B cell (primary cell): Measurements from ENCODE around the gene SLC22A15. TPM values are rescaled to one million over a fixed set of nuclear protein-coding genes. Genes with fewer than 3 reads are reported as not detected.

Experiments used
- ATAC-seq: fragments of 200-7000 bp; cut with Tn5 transposase; one replicate; pipeline ENCODE4 v1.10.0; 2021; ENCODE audit warnings: low read depth, mild to moderate bottlenecking, moderate number of reproducible peaks, moderate library complexity
- CTCF ChIA-PET: fragments of 350-600 bp; sonication (Branson Sonifier 250); formaldehyde crosslinking; loops from one replicate; lab custom pipeline; 2021; ENCODE audit warnings: antibody characterized with exemption, inconsistent platforms; lab: Charles Lee
- POLR2A ChIA-PET: fragments of 350-600 bp; sonication (Branson Sonifier 250); formaldehyde crosslinking; loops from one replicate; lab custom pipeline; 2021; ENCODE audit warnings: antibody characterized with exemption; lab: Charles Lee
- DNase-seq: peaks from one replicate; pipeline ENCODE4 v3.0.0; 2013
- H2AFZ ChIP-seq: 2 replicates; pipeline ENCODE4 v1.6.1; 2012; ENCODE audit warnings: mild to moderate bottlenecking, low read depth, low read length; ENCODE audit not compliant: insufficient read depth, poor library complexity, severe bottlenecking
- H3K27ac ChIP-seq, 2 donors: 1 replicate in 1 of 2; 2 replicates in 1 of 2; pipeline ENCODE4 v1.5.1; 2012 to 2013; ENCODE audit warnings: low read length in 2 of 2, mild to moderate bottlenecking in 2 of 2, moderate library complexity in 1 of 2
- H3K27me3 ChIP-seq, 4 experiments: fragments of 200-600 bp in 1 of 4; sonication (generic) in 1 of 4; replicated peaks in 1 of 4; 1 replicate in 2 of 4; 2 replicates in 2 of 4; pipeline versions ENCODE4 v1.6.1 to v1.7.0; 2013 to 2016; ENCODE audit warnings: low read length in 3 of 4, mild to moderate bottlenecking in 2 of 4, mixed read lengths in 1 of 4, moderate library complexity in 1 of 4; ENCODE audit not compliant: insufficient read depth in 4 of 4, control insufficient read depth in 3 of 4; ENCODE audit errors: control extremely low read depth in 1 of 4
- H3K36me3 ChIP-seq, 2 experiments: replicated peaks in 1 of 2; 1 replicate in 1 of 2; 2 replicates in 1 of 2; pipeline versions ENCODE4 v1.6.1 to v1.7.1; 2013; ENCODE audit warnings: low read length in 1 of 2; ENCODE audit not compliant: insufficient read depth in 2 of 2, control insufficient read depth in 1 of 2; ENCODE audit errors: control extremely low read depth in 1 of 2, extremely low read depth in 1 of 2
- H3K4me1 ChIP-seq, 2 donors: fragments of 200-600 bp in 1 of 2; sonication (generic) in 1 of 2; 1 replicate in 1 of 2; 2 replicates in 1 of 2; pipeline versions ENCODE4 v1.5.1 to v1.6.1; 2013 to 2017; ENCODE audit warnings: low read length in 2 of 2; ENCODE audit not compliant: control insufficient read depth in 2 of 2, insufficient read depth in 2 of 2
- H3K4me2 ChIP-seq: replicated peaks from 2 replicates; pipeline ENCODE3; 2012; ENCODE audit warnings: mild to moderate bottlenecking, low read depth, low read length; ENCODE audit not compliant: poor library complexity, severe bottlenecking
- H3K4me3 ChIP-seq, 5 experiments: fragments of 200-600 bp in 1 of 5; sonication (generic) in 1 of 5; 1 replicate in 3 of 5; 2 replicates in 2 of 5; pipeline versions ENCODE4 v1.5.1 to v1.7.0; 2011 to 2016; ENCODE audit warnings: low read length in 4 of 5, mild to moderate bottlenecking in 4 of 5, low read depth in 2 of 5, control low read depth in 1 of 5, moderate library complexity in 1 of 5; ENCODE audit not compliant: insufficient read depth in 1 of 5; ENCODE audit errors: control extremely low read depth in 1 of 5, extremely low read depth in 1 of 5
- H3K79me2 ChIP-seq: fragments of 200-600 bp; sonication (generic); one replicate; pipeline ENCODE4 v1.6.0; 2016; ENCODE audit warnings: low read length; ENCODE audit not compliant: control insufficient read depth, insufficient read depth
- H3K9ac ChIP-seq: fragments of 200-600 bp; sonication (generic); 2 replicates; pipeline ENCODE4 v1.6.1; 2017; ENCODE audit warnings: mild to moderate bottlenecking, low read length, moderate library complexity
- H3K9me3 ChIP-seq, 3 donors: one replicate each; pipeline versions ENCODE4 v1.6.1 to v1.7.1; 2013; ENCODE audit warnings: low read length in 2 of 3; ENCODE audit not compliant: control insufficient read depth in 2 of 3, insufficient read depth in 1 of 3; ENCODE audit errors: control extremely low read depth in 1 of 3
- H4K20me1 ChIP-seq: 2 replicates; pipeline ENCODE4 v1.6.0; 2012; ENCODE audit warnings: mild to moderate bottlenecking, low read length; ENCODE audit not compliant: insufficient read depth, control insufficient read depth, poor library complexity, severe bottlenecking
- H3K27ac Mint-ChIP-seq: one replicate; pipeline ENCODE4 v1.8.0; 2021; ENCODE audit warnings: mixed read lengths
- H3K27me3 Mint-ChIP-seq: one replicate; pipeline ENCODE4 v1.8.0; 2021; ENCODE audit warnings: mixed read lengths
- H3K4me1 Mint-ChIP-seq: one replicate; pipeline ENCODE4 v1.8.0; 2021; ENCODE audit warnings: mixed read lengths
- H3K4me3 Mint-ChIP-seq: one replicate; pipeline ENCODE4 v1.8.0; 2021; ENCODE audit warnings: mixed read lengths
- H3K9me3 Mint-ChIP-seq: one replicate; pipeline ENCODE4 v1.8.0; 2022; ENCODE audit warnings: mixed read lengths; ENCODE audit not compliant: insufficient read depth
- CTCF ChIP-seq: fragments of 200-600 bp; IDR thresholded peaks from one replicate; pipeline ENCODE4 v1.8.0; 2022; ENCODE audit warnings: antibody characterized with exemption, mild to moderate bottlenecking
- EZH2 ChIP-seq: IDR thresholded peaks from 2 replicates; pipeline ENCODE4 v1.6.1; 2012; ENCODE audit warnings: borderline replicate concordance, low read depth, mild to moderate bottlenecking, moderate library complexity, low read length; ENCODE audit not compliant: insufficient read depth, poor library complexity, severe bottlenecking
- WGBS: methylation state at CpG from one replicate; pipeline ENCODE4 v1.1.5; 2013; ENCODE audit warnings: missing lambda C conversion rate; ENCODE audit not compliant: insufficient coverage; 5-methylcytosine and 5-hydroxymethylcytosine counted together
- intact Hi-C: fragments of 100-400 bp; cut with micrococcal nuclease; formaldehyde crosslinking; loops from one replicate; pipeline ENCODE4 v1.10.0; 2022
- polyA plus RNA-seq: library from polyadenylated mRNA; depleted of rRNA; stranded (reverse); fragments of >200 nt; gene quantifications from 2 replicates; pipeline ENCODE4 v1.2.3, GENCODE V29; 2012
- total RNA-seq, 2 donors: library from RNA; stranded (reverse); fragments of 120-200 nt in 1 of 2; gene quantifications; 1 replicate in 1 of 2; 2 replicates in 1 of 2; pipeline versions ENCODE4 v1.2.3 to v1.2.4, GENCODE V29; 2013 to 2022

Gene SLC22A15
- total and polyA plus RNA-seq, 2 donors (not counting 1 experiment from before 2014, with no cell fraction given), result 3.9 to 7.5 TPM

DNA sequence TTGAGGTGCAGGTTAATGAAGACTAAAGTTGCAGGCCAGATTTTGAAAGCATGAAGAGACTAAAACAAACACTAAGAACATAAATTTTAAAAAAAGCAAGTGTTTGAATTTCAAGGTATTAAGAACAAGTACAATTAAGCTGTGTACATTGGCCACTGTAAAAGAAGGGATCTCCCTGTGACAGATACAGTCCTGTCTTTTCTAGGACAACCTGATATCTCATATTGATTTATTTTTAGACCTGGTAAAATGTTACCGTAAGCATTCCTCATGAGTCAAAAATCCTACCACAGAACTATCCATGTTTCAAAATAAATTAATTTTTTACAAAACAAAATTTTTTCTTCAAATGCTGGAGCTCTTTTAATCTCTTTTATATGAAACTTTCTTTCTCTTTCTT is 39.4 kb downstream of the SLC22A15 start:
- WGBS, result no CpG with 5 or more reads among the region's 1 CpG
- Histone ChIP-seq H3K4me1 (no peaks in the 10 kb centered on the region), H3K4me3 (no peak overlapping the region), H3K9me3 (no peaks in the 10 kb centered on the region), H3K27me3 (no peaks in the 10 kb centered on the region), H2AFZ (no peak overlapping the region), H3K36me3 (no peaks in the 10 kb centered on the region), H3K79me2 (no peaks in the 10 kb centered on the region), H4K20me1 (no peaks in the 10 kb centered on the region), H3K4me2 (no peak overlapping the region), H3K9ac (no peak overlapping the region), H3K27ac (no peak overlapping the region)
- DNase-seq (no peak), ATAC-seq (no peak)
- CTCF ChIA-PET, result no interaction called here
- Mint-ChIP-seq H3K4me3 (no peak overlapping the region), H3K27ac (no peak overlapping the region), H3K9me3 (no peaks in the 10 kb centered on the region), H3K4me1 (peaks cover 2% of the 10 kb centered on the region), H3K27me3 (no peaks in the 10 kb centered on the region)
- POLR2A ChIA-PET, result no interaction called here
- TF ChIP-seq CTCF (no peak), EZH2 (no peak)
- intact Hi-C loops, result no loop called here

DNA sequence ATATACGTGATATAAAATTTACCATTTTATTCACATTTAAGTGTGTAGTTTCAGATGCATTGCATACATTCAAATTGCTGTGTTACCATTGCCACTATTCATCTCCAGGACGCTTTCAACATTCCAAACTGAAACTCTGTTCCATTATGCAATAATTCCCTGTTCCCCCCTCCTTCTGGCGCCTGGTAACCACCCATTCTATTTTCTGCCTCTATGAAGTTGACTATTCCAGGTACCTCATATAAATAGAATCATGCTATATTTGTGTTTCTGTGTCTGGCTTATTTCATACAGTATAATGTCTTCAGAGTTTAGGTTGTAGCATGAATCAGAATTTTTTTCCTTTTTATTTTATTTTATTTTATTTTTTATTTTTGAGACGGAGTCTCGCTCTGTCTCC is 41.7 kb downstream of the SLC22A15 start:
- intact Hi-C loops, result no loop called here
- no peaks in the 10 kb centered on the region for H3K79me2 ChIP-seq

More for the DNA sequence above, 41.7 kb downstream of the SLC22A15 start:
- H3K9me3 ChIP-seq, result no peaks in the 10 kb centered on the region
- Mint-ChIP-seq H3K4me3 (no peak overlapping the region), H3K4me1 (peaks cover 2% of the 10 kb centered on the region), H3K27ac (no peak overlapping the region), H3K9me3 (no peaks in the 10 kb centered on the region), H3K27me3 (no peaks in the 10 kb centered on the region)
- WGBS, result 50% methylated on average over 1 of the region's 5 CpGs
- no peaks in the 10 kb centered on the region for H3K4me1 ChIP-seq
- ChIA-PET POLR2A (no interaction called here), CTCF (no interaction called here)
- no peaks in the 10 kb centered on the region for H3K36me3 ChIP-seq
- H3K4me2 ChIP-seq, result no peak overlapping the region
- no peak overlapping the region for H2AFZ ChIP-seq
- H3K4me3 ChIP-seq, result no peak overlapping the region
- DNase-seq (no peak), ATAC-seq (no peak)
- H3K27me3 ChIP-seq, result no peaks in the 10 kb centered on the region
- no peak overlapping the region for H3K9ac ChIP-seq
- no peaks in the 10 kb centered on the region for H4K20me1 ChIP-seq
- H3K27ac ChIP-seq, result no peak overlapping the region
- no peak for TF ChIP-seq EZH2
- no peak for TF ChIP-seq CTCF
